Forelimb muscle (tissue), 1 donor: ENCODE data around the gene NELL1. TPM values are rescaled to one million over a fixed set of nuclear protein-coding genes. Genes with fewer than 3 reads are reported as not detected.

Experiments used
- DNase-seq: peaks from one replicate; pipeline ENCODE4 v3.0.0-alpha.2; 2013; ENCODE audit warnings: low read depth
- polyA plus RNA-seq: library from polyadenylated mRNA; unstranded; fragments of 120-200 nt; gene quantifications from one replicate; pipeline ENCODE4 v1.2.1, GENCODE V29; 2013; ENCODE audit not compliant: insufficient read length

NELL1 gene
- polyA plus RNA-seq, 1 donor: 5.1 TPM

DNA sequence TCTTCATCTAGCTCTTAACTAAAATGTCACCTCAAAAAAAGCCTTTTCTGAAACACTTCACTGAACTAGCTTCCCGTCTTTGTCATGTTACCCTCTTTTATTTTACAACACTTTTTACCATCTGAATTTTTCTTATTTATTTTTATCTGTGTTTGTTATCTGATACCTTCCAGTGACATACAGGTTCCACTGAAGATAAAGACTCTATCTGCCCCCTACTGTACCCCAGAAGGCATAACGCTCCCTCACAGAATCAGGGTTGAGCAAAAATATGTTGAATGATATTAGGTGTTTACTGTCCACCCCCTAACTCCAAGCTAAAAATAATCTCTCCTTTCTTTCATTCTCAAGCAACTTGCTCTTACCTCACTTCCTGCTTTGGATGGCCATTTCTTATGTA lies 654.2 kb downstream of the NELL1 start:
- no peak for DNase-seq

DNA sequence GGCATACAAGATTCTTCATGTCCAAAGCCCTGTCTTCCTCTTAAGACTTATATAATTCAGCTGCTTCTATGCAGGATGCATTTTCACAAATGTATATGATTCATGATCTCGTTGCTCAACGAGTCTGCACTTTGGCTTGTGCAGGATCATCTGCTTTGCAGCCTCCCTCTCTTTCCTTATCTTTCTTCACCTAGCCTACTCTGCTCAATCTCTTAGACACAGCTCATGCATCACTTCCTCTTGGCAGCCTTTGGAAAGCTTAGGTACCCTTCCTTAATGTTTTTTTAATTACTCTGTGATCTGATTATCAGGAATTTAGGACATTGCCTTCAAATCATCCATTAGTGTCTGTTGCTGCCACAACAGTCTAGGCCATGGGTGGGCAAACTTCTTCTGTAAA lies 673.8 kb downstream of the NELL1 start:
- no peak for DNase-seq

DNA sequence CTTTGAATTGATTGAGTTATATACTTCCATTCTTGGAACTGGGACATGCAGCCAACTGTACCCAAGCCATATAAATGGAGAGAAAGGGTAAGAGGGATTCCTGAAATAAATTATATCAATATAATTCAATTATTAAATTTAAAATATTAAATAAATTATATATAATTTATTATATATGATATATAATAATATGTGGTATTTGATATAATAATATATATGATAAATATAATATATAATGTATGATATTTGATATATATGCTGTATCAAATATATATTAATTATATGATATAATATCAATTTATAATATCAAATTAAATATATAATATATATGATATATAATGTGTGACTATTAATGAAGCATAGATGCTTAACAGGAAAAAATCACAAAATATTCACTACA lies 677.0 kb downstream of the NELL1 start:
- DNase-seq: no peak

DNA sequence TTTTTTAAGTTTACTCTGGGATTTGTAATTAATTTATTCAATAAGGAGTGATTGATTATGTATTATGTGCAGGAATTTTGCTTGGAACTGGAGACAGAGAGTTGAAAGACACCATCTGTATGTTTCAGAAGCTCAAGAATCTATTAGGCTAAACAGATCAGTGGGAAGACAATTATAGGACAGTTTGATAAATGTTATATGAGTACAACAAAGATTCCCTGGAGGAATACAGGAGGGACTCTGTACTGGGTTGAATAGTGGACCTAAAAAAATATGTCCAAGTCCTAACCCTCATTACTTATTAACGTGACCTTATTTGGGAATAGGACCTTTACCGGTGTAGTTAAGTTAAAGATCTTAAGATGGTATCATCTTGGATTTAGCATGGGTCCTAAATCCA lies 681.2 kb downstream of the NELL1 start:
- no peak for DNase-seq

DNA sequence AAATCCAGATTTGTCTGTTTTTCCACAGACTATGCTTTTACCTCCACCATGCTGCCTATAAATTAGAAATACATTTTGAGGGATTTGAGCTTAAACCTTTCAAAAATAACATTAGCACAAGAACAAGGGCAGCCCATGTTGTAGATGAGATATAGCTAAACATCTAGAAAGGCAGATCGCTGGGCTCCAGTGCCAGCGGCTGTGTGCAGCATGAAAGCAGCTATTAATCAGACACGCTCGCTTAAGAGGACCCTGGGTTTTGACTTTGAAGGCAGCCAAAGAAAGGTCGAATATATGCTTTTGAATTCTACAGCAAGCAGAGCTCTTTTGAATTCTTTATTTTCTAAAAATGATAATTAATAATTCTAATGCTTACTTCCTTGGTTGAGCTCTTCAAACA lies 684.0 kb downstream of the NELL1 start:
- DNase-seq: no peak

DNA sequence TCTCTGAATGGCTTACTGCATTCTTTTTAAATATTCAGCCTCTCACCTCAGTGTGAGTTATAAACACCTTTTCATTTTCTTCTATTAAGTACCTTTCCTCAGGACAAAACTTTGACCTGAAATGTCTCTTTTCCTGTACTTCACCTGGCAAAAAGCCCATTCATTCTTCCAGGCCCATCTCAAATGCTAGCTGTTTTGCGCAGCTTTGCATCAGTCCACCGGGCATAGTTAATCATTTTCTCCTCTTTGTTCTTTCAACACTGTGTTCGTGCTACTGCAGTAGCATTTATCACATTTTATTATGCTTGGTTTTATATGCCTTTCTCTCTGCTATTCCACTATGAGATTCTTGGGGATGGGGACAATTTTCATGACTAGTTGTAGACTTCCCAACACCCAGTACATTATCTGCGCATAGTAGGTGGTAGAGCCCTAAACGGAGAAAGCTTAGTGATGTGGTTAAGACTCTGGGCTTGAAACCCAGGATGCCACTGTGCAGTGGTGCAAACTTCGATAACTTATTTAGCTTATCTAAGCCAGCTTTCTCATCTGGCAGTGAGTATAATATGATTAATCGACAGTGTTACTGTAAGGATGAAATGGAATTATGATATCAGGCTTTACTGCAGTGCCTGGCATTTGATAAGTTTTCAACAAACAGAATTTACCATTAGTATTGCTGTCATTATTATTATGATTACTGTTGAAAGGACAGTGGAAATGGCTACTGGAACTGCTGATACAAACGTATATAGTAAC lies 695.7 kb downstream of the NELL1 start:
- no peak for DNase-seq

DNA sequence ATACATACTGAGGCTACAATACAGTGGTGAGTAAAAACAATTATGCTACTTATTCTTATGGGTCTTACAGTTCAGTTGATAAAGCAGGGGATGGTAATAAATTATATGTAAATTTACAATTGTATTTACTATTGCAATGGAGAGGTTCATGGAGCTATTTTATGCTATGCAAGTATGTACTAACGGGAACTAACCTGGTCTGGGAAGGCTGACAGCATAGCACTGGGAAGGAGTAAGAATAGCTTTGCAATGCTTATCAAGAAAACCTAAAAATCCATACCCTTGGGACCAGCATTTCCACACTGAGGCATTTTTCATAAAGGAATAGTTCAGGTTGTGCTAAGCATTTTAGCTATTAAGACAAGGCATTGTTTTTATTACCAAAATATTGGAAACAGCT lies 700.6 kb downstream of the NELL1 start:
- DNase-seq: no peak

DNA sequence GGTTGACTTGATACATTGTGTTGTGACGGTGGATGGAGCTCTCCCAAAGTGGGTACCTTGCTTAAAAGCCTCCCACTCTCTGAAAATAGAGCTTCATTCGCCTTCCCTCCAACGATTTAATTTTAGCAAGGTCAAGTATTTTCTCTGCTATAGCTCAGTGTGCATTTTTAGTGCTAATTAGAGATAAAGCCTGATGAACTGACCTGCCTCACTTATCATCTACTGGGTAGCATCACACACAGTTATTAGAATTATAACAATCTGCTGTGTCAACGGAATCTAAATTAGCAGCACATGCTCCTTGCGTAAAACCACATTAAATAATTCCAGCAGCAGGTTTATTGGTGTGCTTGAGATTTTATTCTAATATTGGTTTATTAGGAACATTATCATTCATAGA lies 701.7 kb downstream of the NELL1 start:
- no peak for DNase-seq

DNA sequence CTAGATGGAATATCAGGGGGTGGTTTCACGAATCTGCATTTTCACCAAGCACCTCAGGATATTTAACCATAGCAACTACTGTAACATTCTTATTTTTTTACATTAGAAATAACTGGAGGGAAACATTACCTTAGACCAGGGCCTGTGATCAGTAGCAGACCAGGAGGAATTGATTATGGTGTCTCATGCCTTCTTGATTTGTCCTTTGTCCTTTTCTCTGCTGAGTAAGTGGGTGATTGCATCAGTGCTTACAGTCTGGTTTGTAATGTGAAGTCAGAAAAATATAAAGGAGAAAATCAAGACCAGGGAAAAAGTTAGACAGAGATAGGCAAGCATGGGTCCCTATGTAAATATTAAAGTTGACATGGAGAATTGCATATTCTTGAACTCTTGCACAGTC lies 703.3 kb downstream of the NELL1 start:
- DNase-seq: no peak

DNA sequence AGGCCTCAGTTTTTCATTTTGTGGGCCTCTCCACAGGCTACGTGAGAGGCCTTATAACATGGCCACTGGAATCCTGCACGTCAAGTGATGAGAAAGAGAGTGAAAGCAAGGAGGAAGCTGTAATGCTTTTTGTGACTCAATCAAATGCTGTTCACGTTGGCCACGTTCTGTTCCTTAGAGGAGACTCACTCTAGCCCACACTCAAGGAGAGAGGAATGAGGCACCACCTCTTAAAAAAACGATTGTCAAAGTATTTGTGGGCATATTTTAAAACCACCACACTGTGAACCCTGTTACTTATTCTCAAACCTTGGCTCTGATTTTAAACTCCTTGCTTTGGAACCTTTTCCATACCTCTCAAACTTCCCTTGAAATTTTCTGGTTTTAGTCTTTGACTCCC lies 705.0 kb downstream of the NELL1 start:
- no peak for DNase-seq

DNA sequence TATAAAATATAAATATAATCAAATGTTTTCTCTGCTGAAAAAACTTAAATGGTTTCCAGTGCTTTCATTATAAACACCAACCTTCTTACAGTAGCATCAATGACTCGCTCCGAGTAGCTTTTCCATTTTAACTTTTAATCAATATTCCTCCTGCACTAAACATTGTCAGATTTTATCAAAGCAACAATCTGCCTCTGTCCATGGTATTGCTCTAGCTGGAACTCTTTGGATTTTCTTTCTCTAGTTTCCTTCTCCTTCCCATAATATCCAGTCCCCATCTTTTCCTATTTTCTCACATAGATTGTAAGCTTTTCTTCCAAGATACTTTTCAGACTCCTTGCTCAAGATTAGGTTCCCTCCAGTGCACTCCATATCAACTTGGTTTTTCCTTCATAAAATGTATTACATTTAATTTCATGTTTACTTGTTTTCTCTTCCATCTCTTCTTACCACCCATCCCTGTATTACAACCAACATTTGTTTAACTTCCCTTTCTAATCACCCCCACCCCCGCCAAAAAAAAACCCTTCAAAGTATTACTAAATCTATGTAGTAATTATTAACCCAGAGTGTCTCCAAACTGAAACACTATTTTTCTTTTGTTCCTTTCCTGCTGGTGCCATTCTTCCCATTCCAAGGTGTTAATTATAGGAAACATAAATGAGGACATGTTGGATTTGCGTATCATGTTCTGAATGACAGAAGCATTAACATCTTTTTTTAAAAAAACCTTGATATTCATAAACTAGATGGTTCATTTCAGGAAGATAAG lies 716.5 kb downstream of the NELL1 start:
- DNase-seq: no peak

DNA sequence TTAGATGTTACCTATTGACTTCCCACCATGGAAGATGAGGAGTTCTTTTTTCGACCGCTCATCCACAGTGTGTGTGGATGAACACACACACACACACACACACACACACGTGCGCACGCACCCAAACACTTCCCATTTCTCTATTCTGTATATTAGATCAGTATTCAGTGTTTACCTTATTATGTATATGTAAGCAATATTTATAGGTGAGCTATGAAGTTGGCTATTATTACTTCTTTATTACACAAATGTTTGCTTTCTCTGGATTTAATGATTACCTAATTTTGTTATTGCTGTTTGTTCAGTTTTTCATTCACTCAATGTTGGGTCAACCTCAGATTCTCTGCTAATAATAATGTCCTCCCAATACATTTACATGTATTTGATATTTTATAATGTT lies 721.0 kb downstream of the NELL1 start:
- no peak for DNase-seq

DNA sequence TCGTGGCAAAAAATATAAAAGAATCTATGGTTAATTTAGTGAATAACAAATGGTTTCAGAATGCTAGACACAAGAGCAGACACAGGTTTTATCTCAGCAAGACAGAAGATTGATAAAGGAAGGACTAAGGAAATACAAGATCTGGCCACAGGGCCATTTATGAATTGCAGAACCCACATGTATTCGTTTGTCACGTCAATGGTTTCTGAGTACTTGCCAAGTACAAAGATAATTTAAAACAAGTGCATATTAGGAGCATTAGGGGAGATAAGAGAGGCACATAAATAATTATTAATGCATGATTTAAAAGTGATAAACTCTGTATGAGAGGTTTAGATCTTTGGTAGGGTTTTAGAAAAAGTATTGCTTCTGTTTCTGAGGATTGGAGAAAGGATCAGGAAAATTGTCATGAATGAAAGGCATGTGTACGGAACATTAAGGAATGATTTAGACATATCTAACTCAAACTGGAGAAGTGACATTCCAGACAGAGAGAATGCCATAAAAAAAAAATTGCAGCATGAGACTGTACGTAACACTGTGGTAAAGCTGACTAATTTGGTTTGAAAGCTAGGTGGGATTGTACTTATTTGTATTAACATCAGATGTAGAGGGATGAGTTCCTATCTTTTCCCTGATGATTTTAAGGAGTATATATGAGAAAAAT lies 727.1 kb downstream of the NELL1 start:
- no peak for DNase-seq

DNA sequence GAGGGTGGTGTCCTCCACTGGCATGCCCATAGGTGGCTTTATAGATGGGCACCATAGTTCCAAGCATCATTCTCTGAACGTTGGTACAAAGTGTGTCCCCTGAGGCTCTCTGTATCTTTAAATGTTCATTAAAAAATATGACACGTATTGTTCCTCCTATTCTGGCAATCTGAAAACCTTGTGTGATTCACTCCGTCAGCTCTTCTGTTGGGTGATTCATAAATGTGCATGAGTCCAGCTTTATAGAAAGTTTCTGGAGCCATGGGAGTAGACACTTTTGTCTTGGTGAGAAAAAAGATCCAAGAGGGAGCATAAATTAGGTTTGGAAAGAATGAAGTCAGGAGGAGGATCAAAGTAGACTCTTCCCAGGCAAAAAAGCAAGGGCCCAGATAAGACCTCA lies 728.8 kb downstream of the NELL1 start:
- DNase-seq: no peak

DNA sequence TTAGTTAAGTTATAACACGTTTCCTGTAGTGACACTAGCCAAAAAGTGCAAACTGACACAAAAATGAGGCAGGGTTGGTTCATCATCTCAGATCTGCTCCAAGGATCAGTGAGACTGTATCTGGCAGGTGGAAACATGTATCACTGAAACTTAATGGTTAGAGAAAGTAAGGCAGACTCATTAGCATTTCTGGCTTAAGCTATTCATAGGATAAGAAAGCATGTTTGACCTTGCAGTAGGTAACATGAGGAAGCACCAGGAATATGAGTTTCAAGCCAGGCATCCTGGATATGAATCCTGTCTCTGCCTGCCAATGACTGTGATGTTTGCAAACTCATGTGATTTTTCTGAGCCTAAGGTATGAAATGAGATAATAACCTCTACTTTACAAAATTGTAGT lies 732.1 kb downstream of the NELL1 start:
- no peak for DNase-seq

DNA sequence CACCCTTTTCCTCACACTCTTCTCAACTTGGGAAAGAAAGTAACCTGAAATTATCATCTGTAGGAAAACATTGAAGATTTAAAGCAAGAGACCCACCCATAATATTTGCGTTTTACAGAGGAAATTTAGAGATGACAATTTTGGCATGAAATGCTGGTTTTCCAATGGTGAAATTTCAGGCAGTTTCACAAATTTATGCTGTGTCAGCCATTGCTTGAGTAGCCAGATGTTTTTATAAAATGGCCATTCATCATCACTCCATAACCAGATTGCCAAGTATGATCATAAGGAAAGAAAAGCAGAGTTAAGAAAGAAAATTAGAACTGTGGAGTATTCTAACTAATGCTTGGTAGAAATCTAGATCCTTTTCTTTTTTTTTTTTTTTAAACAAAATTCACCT lies 732.9 kb downstream of the NELL1 start:
- no peak for DNase-seq

DNA sequence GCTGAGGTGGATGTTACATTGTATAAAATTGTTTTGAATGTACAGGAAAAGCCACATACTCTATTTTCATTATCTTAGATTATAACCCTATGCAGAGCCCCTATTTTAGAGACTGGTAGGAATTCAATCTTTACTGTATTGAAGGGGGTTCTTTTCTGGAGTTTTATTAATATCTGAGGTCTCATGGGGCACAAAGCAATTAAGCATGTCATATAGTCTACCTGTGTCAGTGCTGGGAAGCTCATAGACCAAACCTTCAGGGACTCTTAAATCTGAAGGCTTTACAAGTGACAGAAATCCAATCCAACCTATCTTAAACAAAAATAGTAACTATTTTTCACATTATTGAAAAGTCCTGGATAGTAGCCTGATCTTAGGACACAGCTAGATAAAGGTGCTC lies 733.7 kb downstream of the NELL1 start:
- DNase-seq: no peak

DNA sequence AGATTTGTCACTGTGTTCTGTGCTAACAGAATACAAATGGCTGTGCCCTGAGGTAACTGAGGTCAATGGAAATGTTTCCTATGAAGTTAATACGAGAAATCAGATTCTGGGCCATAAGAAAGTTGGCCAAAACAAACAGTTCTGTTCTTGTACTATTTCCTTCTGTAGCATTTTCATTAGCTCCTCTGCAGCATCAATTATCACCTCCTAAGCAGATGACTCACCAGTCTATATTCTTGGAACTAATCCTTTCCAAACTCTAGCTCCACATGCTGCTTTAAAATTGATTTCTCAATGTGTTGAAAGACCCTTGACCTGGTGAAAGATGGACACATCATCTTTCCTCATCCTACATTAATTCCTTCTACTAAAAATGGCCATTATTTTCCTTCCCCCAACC lies 736.0 kb downstream of the NELL1 start:
- no peak for DNase-seq

DNA sequence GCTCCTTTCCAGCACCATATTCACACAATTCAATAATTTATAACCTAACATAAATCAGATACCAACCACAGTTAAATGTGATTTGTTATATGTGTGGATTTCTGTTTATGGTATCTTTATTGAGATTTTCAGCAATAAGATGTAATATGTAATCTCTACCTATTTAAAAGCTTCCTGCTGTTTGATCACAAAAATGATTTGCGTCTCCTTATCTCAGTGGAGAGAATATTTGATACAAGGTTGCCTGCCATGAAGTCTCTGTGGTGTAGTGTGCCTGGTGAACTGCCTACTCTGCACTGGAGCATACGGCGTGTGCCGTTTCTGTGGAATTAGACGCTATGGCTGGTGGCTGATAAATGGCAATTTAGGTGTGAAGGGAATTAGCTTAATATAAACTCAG lies 741.1 kb downstream of the NELL1 start:
- DNase-seq: no peak

DNA sequence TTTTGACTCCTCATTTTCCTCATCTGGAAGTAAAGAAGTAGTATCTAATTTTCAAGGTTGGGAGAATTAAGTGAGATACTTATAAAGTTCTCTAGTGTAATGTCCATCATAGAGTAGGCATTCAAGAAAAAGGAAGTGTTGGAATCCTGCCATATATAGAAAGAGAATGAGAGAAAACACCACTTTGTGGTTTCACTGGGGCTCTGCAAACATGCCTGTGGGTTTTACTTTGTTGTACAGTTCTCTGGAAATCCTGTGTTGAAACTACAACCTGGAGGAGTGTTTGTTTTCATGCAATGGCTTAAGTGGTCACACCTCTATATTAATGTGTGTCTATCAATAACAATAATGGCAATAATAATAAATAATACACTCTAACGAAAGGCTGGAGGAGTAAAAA lies 741.7 kb downstream of the NELL1 start:
- DNase-seq: no peak

DNA sequence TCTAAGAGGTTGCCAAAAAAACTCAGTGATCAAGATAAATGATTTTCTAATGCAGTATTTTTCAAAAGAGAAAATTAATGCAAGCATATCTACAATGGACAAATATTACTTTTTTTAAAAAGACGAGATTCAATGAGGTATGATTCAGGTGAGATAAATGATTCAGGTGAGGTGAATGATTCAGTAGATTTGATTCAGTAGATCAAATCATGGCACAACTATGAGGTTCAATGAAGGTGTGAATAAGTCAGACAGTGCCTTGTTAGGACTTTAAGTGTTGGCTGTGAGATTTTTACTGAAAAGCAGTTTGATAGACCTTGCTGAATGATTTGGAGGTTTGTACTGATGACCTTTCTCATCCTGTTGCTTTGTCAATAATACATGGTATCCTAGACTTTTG lies 742.2 kb downstream of the NELL1 start:
- no peak for DNase-seq

DNA sequence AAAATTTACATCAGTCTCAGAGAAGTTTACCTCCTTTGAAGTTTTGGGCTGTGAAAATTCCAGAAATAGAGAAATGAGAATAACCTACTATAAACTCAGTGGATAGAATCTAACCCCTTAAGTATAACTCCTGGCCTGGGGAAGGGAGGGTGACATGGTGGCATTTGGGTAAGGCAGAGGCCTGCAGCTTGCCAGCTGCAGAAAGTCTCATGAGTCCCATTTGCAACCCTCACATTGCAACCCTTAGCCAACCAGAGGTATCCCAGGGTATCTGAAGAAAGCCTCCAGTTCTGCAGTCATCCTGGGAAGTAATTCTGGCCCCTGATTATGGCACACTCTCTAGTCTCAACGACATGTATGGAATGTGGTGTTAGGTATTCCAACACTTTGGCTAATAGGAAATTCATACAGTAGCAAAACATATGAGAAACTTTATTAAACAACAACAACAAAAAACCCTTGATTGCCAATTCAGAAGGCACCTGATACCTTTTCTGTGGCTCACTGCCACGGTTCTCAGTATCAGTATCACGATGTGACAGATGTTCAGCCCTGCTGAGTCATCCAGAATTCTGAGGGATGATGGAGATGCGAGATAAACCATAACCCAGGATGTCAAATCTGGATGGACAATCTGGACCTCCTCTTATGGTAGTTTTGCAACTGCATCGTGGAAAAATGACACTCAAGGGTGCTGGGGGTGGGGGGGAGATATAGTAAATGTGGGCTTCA lies 743.4 kb downstream of the NELL1 start:
- DNase-seq: no peak
